Measurements from ENCODE around the gene AGBL5. TPM values are rescaled to one million over a fixed set of nuclear protein-coding genes. Genes with fewer than 3 reads are reported as not detected.

AGBL5 gene
- total and polyA plus RNA-seq, 2 of the 13 experiments (the other 11 are each of a cell fraction or from before 2014, with no cell fraction given) = 55.9 to 73.3 TPM

DNA sequence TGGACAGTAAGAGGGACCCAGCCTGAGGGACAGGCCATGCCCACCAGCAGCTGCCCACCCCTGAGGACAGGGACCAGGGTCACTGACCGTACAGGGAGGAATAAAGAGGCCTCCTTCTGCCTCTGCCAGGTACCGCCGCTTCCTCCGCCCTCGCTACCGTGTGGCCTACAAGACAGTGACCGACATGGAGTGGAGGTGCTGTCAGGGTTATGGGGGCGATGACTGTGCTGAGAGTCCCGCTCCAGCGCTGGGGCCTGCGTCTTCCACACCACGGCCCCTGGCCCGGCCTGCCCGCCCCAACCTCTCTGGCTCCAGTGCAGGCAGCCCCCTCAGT, 29.1 kb downstream of the AGBL5 start:
- no peak overlapping the region for H2AFZ ChIP-seq (ENCODE audit: low read length)
- no peak overlapping the region for H3K9ac ChIP-seq (ENCODE audit: insufficient read depth, low read depth, low read length)
- peak overlapping the region in 1 of 3 experiments; percentile 65; a peak in 1 of 6 replicates for H3K4me3 ChIP-seq (replicated peaks in 1 of 3; ENCODE audit: insufficient read depth in 1 of 3, low read depth in 2 of 3, low read length in 3 of 3)
- ChIA-PET POLR2A (interaction anchor here (0.7 to 9.2 kb wide), 16 partner anchors 8 to 277 kb away, joined by 3 to 106 read pairs (median 4); partner anchors contain the start of genes AGBL5, ATRAID, GTF3C2 and OST4), CTCF (ENCODE audit: low intra/inter-chr PET ratio, low total read pairs) (no interaction called here)
- intact Hi-C loops (cut with micrococcal nuclease; ENCODE audit: unreplicated experiment) = loop anchor here (10.0 kb wide), 1 partner anchor 46 kb away; the partner anchor contains the start of gene TMEM214
- no TSS peak for BruUV-seq (replicated peaks)
- ATAC-seq (no peak), FAIRE-seq (no peak), DNase-seq (ENCODE audit: low spot score) (no peak)
- no peaks in the 10 kb centered on the region for H4K20me1 ChIP-seq (ENCODE audit: insufficient read depth, low read length)
- no peak overlapping the region for H3K27ac ChIP-seq (ENCODE audit: extremely low read length, insufficient read depth, low read length)
- no peaks in the 10 kb centered on the region for H3K79me2 ChIP-seq (ENCODE audit: insufficient read depth, low read length)
- H3K36me3 ChIP-seq (replicated peaks in 1 of 2; ENCODE audit: control insufficient read depth in 1 of 2, insufficient read depth in 2 of 2, low read length in 2 of 2) = no peaks in the 10 kb centered on the region
- H3K9me3 ChIP-seq (ENCODE audit: low read length) = no peaks in the 10 kb centered on the region
- in situ Hi-C loops (cut with HindIII; ENCODE audit: extremely low pct_ligation_motif_present, low pct_unique_long_range_greater_than_20kb) = no loop called here
- WGBS (ENCODE audit: low lambda C conversion rate) = 95% methylated on average over 14 of the region's 14 CpGs
- H3K4me1 ChIP-seq (ENCODE audit: insufficient read depth, low read length) = peaks cover 85% of the 10 kb centered on the region
- no peaks in the 10 kb centered on the region for H3K27me3 ChIP-seq (ENCODE audit: control insufficient read depth in 1 of 2, insufficient read depth in 2 of 2, low read length in 2 of 2)
- peak overlapping the region; percentile 72 for H3K4me2 ChIP-seq (ENCODE audit: low read depth, low read length)
- TF ChIP-seq, protein P1, sequence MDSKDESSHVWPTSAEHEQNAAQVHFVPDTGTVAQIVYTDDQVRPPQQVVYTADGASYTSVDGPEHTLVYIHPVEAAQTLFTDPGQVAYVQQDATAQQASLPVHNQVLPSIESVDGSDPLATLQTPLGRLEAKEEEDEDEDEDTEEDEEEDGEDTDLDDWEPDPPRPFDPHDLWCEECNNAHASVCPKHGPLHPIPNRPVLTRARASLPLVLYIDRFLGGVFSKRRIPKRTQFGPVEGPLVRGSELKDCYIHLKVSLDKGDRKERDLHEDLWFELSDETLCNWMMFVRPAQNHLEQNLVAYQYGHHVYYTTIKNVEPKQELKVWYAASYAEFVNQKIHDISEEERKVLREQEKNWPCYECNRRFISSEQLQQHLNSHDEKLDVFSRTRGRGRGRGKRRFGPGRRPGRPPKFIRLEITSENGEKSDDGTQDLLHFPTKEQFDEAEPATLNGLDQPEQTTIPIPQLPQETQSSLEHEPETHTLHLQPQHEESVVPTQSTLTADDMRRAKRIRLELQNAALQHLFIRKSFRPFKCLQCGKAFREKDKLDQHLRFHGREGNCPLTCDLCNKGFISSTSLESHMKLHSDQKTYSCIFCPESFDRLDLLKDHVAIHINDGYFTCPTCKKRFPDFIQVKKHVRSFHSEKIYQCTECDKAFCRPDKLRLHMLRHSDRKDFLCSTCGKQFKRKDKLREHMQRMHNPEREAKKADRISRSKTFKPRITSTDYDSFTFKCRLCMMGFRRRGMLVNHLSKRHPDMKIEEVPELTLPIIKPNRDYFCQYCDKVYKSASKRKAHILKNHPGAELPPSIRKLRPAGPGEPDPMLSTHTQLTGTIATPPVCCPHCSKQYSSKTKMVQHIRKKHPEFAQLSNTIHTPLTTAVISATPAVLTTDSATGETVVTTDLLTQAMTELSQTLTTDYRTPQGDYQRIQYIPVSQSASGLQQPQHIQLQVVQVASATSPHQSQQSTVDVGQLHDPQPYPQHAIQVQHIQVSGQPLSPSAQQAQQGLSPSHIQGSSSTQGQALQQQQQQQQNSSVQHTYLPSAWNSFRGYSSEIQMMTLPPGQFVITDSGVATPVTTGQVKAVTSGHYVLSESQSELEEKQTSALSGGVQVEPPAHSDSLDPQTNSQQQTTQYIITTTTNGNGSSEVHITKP (CRISPR knock-in tag; IDR thresholded peaks at IDR 0.05; ENCODE audit: low read depth) = no peak
- peak; percentile 27 for TF ChIP-seq RBM39 (IDR thresholded peaks at IDR 0.05; ENCODE audit: low read depth, low read length, poor library complexity, severe bottlenecking)
- peak; percentile 46; the same call in 1 of the 2 replicates for TF ChIP-seq ZBTB33 (CRISPR knock-in tag; IDR thresholded peaks at IDR 0.05)
- no peak for TF ChIP-seq ZNF234 (CRISPR knock-in tag; conservative IDR thresholded peaks at IDR 0.05)
- TF ChIP-seq FOXC1 (CRISPR knock-in tag; IDR thresholded peaks at IDR 0.05; ENCODE audit: borderline replicate concordance) = peak; percentile 5; the same call in 1 of the 2 replicates
- TF ChIP-seq EEA1 (CRISPR knock-in tag; IDR thresholded peaks at IDR 0.05; ENCODE audit: borderline replicate concordance) = peak; percentile 65; the same call in 1 of the 2 replicates
- 0 out of 2 replicates have a peak, but pooled peaks have one; percentile 27 for TF ChIP-seq ZNF333 (CRISPR knock-in tag; IDR thresholded peaks at IDR 0.05; ENCODE audit: borderline replicate concordance)
- TF ChIP-seq NR2C2 (CRISPR knock-in tag; IDR thresholded peaks at IDR 0.05; ENCODE audit: borderline replicate concordance) = no peak
- no peak for TF ChIP-seq ZNF33B (CRISPR knock-in tag; IDR thresholded peaks at IDR 0.05)
- TF ChIP-seq ZNF687 (CRISPR knock-in tag; IDR thresholded peaks at IDR 0.05) = peak; percentile 25; the same call in 1 of the 2 replicates
- no peak for TF ChIP-seq SYNCRIP (IDR thresholded peaks at IDR 0.05; ENCODE audit: insufficient read depth, low read depth, low read length)

Data from HepG2 (cell line).